HG02759 (cell line): ENCODE measurements around the gene CACNA1C.

Experiments
- ATAC-seq: cut with Tn5 transposase; IDR thresholded peaks from one replicate; pipeline ENCODE4 v1.9.1; 2021; ENCODE audit warnings: mild to moderate bottlenecking, moderate library complexity; ENCODE audit not compliant: unreplicated experiment

Gene CACNA1C

DNA sequence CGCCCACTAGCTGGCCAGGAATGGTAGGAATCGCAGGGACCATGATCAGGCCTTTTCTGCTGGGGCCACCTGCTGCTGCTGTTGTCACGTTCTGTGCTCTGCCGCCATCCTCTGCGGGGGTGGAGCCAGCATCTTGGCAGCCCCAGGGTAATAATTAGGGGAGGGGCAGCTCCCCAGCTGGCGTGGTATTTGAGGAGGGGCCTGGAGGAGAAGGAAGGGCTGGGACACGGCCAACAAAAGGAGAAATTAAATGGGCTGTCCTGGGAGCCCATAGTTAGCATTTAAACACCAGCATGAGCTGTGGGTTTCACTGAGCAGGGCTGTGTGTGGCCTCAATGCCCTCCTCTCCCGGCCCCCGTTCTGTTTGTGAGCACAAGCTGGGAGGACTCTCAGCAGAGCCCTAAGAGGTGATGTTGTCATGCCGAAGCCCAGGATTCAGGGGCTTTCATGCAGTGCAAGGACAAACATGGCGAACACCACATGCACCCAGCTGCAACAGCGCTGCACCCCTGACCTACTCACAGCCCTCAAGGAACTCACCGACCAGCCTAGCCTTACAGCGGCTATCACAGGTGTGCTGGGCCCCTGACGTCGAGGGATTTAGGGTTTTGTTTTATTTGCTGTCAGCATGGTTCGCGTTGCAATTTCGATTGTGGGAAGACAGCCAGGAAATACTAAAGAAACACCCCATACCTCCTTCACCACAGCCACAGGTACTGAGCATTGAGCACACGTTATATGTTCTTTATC, 324.3 kb downstream of the CACNA1C start:
- no peak for ATAC-seq

DNA sequence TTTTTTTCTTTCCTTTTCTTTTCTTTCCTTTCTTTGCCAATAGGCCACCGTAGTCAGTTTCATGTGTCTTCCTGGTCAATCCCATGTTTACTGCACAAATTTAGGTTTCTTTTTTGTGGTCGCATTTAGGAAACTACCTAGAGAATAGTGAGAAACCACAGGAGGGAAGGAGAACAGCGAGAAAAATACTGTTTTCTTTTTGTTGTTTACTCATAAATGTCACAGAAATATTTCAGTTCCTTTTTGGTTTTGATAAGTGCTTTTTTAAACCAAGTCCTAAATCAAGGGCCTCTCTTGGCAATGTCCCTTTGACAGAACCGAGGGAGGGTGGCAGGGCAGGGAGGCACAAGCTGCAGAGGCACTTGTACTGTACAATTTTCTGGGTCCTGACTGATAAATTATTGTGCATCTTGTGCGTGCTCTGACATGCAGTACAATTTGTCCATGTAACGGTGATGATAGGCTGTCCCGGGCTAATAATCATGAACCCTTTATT, 326.1 kb downstream of the CACNA1C start:
- no peak for ATAC-seq

DNA sequence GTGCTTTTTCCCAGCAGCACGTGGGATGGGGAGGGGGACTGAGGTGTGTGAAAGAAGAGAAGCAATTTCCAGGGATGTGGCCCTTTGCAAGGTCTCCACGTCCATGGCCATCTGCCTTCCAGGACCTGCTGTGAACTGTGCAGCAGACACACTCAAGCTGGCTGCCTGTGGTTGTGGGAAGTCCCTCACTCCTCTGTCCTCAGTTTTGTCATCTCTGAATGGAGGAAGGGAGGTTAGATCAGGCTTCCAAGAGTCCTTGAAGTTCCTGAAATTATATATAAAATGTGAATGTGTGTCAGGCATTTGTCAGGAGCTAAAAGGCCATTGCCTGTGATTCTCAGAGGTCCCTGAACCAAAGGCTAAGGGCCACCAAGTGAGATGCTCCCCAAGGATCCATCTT, 328.2 kb downstream of the CACNA1C start:
- ATAC-seq = no peak

DNA sequence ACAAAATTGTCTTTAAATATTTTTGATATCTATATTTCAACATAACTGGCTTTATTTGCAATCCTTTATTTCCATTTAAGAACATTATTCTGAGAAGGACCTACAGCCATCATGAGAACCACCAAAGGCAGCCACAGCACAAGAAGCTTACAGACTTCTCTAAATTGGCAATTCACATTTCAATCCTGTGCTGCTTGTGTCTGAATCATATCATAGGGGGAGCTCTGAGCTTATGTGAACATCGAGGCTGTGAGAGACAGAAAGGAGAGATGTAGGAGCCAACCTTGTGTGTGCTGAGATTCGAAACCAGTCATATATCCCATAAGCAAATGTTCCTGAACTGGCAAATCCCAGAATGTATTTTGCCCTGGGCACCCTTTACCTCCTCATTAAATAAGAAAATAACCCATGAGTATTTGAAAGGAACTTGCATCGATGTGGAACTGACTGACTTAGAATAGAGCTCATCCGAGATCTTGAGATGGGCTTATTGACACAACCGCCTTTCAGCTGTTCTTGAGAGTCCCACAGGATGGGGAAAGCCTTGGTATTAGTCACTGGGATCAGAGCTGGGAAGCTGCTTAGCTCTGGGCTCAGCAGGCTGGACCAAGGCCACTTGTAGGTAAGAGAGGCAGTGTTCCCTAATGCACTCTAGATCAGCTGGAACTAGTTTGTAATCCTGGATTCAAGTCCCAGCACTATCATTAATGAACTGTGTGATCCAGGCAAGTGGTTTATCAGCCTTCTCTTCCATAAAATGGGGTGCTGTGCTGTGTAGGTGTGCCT, 329.8 kb downstream of the CACNA1C start:
- ATAC-seq = no peak

DNA sequence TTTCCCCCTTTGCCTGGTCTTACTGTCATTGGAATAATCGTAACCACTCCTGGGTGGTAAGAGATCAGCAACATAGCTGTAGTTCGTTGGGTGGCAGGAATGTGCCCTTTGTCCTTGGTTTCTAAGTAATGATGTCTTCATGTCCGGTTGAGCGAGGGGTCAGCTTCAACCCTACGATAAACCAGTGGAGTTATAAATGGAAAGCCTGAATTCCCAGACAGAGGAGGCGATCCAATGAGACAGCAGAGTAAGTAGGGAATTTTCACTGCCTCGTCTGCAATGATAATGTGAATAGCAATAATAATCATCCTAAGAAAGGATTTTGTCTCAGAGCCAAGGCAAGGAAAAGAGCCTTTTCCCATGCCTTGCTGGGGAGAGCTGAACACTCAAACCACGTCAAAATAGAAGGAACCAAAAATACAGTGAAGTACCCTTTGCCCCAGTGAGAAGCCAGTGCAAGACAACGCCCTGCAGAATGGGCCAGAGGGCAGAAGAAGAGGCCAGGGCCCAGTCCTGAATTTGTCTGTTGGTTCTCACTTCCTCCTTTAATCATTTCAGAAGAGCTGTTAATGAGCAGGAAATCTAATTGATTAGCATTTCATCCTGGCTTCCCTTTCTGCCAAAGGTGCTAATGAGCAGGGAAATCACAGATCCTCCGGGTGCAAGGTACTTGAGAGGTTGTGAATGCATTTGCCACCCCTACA, 330.7 kb downstream of the CACNA1C start:
- no peak for ATAC-seq

DNA sequence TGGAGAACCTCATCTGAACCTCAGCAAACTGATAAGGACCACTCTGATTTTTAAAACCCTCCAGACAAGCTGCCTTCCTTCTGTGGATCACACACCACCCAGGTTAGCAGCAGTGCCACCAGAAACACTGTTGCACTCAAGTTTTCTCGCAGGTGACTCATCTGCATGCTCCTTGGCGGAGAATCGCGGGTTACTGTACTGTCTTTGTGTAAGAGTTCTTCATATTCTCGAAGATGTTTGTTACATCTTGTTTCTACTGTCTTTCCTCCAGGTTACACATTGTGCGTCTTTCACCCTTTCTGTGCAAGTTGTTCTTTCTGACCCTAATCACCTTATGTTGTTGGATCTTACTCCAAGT, 331.2 kb downstream of the CACNA1C start:
- ATAC-seq = no peak

DNA sequence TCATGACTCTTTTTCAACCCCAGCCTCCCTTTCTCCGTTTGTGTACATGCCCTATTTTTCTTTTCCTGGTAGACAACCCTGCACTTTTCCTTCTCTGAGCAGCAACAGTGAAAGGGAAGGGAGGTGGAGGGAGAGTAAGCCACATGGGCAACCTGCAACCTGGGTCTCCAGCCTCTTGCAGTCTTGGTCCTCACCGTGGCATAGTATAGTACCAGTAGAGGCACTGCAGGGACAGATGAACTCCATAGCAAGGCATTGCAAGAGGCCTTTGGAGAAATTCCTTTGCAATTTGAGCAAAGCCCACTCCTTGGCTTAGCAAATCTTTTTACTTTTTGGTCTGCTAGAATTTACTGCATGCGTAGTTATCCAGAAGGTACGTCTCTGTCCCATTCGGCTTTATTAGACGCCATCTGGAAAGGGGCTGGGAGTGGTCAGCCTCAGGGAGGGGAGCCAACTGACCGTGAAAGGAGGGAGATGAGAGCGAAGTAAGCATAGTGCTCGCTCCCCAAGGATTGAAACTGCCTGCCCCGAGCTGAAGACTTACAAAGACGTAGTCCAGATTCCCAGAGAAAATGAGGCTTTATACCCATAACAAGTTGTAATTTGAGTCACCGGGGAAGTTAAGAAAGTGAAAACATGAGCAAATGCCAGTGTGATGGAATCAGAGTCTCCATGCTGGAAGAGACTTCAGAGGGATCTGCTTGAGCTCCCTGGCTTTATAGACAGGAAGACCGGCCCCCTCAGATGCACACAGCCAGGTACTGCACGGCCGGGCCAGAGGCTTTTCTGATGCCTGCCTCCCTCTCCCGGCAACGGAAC, 332.0 kb downstream of the CACNA1C start:
- no peak for ATAC-seq

DNA sequence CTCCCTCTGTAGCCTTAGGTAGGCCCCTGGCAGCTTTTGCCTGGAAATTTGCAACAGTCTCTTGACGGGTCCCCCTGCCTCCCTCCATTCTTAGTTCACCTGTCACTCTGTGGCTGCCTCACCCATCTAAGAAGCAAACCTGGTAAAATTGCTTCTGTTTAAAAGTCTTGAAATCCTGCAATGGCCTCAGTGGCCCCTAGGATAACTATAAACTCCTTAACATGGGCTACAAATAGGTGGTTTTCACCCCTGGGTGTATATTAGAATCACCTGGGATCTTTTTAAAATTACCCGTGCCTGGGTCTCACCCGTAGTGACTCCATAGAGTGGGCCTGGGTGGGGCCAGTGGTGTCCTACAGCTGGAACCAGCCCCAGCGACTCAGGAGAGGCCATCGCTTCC, 332.7 kb downstream of the CACNA1C start:
- no peak for ATAC-seq

DNA sequence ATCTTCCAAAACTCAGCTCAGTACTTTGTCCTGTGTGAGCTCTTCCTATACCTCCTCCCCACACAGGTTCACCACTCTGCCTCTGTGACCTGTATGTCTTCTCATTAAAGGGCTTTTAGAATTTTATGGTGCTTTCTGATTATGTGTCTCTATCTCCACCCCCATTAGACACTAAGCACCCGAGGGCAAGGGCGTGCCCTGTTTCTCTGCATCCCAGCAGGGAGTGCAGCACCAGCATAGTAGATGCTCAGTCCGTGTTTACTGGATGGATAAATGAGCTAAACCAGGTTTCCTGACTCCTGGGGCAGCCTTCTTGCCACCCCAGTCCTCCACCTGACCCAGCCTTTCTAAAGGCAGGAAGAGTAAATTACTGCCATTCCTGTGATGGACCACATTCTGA, 333.8 kb downstream of the CACNA1C start:
- no peak for ATAC-seq

DNA sequence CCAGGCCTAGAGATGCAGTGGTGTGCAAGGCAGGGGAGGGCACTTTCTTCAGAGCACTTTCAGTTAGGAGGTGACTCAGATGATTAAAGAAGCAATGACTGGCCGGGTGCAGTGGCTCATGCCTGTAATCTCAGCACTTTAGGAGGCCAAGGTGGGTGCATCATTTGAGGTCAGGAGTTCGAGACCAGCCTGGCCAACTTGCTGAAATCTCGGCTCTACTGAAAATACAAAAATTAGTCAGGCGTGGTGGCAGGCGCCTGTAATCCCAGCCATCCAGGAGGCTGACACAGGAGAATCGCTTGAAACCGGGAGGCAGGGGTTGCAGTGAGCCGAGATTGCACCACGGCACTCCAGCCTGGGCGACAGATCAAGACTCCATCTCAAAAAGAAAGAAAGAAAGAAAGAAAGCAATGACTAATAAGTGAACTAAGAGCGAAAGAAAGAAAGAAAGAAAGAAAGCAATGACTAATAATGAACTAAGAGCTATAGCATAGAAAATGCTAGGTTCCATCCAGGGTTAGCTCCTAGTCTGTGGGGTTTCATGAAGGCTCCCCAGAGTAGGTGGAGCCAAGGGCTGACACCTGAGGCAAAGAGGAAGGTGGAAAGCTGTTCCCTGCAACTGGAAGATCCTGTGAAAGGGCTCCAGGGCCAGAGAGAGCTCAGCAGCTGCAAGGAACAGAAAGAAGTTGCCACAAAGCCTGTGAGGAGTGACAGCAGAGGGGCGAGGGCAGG, 334.5 kb downstream of the CACNA1C start:
- no peak for ATAC-seq

DNA sequence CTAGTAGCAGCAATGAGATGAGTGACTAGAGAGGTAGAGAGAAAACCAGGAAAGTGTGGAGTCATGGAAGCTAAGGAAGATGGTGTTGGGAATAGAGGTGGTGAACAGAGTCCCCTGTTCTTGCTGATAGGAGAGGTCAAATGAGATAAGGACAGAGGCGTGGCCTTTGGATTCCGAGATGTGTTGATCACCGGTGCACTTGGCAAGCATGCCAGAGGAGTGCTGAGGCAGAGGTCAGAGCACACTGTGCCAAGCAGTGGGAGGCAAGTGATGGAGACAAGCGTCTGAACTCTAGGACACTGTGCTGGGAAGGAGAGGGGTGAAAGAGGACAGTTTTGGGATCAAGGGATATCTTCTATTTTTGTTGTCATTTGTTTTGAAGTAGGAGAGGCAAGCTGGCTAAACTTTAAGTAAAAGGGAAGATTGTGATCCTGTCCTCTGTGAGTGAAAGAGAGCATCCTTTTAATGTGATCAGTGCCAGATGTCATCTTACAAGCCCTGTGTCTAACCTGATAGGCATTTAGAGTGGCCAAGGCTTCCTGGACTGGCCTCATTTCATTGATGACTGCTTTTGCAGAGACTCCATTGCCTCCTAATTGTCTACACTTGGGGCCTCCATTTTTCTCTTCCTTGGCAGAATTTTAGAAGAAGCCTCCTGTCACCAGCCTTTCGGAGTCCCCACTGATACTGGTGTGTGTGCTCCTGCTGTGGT, 336.4 kb downstream of the CACNA1C start:
- ATAC-seq = no peak

DNA sequence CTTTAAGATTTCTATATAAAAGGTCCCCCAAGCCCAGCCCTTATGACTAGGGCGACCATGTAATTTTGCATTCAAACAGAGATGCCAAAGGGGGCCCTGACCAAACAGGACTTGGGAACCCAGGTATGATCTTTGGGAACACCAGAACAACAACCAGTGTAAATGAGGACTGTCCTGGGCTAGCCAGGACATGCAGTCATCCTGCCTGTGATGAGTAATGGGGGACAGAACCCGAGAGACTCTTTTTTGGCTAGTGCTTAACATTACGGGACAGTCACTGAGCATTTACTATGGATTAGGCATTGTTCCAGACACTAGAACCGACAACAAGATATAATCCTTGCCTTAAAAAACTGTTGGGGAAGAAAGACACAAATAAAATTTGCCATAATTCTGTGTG, 337.3 kb downstream of the CACNA1C start:
- no peak for ATAC-seq

DNA sequence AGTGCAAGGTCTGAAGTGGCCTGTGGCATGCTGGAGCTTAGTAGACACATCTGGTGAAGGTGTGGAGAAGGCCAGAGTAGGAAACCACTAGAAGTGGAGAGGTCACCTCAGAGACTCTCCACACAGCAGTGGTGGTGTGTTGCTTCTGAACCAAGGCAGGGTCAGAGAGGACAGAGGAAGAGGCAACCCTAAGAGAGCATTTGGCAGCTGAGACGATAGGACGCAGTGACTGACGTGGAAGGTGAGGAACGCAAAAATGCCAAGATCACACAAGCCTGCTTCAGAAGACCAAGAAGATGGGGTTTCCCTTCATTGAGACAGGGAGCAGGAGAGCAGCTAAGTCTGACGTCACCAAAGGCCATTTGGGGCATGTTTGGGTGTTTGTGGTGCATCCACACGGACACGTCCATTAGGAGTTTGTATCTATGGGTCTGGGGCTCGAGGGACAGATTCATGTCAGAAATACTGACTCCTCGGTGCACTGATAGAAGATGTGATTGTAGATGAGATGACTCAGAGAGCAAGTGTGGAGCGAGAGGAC, 338.1 kb downstream of the CACNA1C start:
- ATAC-seq = no peak

DNA sequence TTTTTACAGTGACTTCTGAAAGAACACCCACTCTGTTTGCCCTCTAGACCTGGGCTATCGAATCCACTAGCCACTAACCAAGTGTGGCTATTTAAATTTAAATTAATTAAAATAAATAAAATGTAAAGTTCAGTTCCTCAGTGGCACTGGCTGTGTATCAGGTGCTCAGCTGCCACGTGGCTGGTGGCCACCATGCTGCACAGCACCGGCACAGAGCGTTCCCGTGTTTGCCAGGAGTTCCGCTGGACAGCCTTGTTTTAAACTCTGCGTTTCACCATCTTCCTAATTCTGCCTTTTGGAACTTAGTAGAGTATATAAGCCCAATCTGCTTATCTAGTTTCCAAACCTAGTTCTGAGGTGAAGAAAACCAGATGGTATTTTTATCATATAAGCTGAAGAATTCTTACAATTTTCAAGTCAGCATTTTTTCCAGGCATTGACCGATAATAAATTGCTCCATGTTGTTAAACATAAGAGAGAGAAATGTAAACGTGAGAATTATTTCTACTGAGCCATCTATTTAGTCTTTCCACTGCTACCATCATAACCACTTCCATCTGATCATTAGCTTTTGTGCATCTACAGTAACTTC, 339.0 kb downstream of the CACNA1C start:
- no peak for ATAC-seq

DNA sequence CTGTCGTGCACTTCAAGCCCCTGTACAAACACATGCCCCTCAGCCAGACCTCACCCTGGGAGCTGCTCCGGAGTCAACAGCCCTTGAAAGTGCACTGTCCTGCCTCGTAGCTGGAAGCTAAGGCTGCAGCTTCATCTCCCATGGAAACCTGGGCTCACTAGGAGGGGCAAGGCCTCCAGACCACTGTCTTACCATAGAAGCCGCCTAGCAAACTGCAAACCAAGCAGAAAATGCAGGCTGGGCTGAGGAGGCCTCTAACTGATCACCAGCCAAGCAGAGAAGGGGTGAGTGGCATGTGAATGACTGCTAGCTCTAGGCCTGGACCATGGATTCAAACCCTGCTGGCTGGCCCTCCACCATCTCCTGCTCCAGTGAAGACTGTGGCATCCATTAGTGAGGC, 340.2 kb downstream of the CACNA1C start:
- no peak for ATAC-seq

DNA sequence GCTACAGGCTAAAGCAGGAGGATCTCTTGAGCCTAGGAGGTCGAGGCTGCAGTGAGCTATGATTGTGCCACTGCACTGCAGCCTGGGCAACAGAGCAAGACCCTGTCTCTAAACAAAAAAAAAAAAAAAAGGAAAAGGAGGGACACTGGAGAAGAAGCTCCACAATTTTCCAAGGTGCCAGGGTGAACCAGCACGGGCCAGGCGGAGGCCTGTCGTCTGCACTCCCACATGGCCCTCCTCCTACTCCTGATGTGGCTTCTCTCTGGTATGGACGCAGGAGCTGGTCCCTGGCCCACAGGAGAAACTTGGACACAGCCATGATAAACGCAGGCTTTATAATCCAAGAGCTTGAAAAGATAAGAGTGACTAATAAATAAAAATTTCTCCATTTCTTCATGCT, 341.2 kb downstream of the CACNA1C start:
- no peak for ATAC-seq

DNA sequence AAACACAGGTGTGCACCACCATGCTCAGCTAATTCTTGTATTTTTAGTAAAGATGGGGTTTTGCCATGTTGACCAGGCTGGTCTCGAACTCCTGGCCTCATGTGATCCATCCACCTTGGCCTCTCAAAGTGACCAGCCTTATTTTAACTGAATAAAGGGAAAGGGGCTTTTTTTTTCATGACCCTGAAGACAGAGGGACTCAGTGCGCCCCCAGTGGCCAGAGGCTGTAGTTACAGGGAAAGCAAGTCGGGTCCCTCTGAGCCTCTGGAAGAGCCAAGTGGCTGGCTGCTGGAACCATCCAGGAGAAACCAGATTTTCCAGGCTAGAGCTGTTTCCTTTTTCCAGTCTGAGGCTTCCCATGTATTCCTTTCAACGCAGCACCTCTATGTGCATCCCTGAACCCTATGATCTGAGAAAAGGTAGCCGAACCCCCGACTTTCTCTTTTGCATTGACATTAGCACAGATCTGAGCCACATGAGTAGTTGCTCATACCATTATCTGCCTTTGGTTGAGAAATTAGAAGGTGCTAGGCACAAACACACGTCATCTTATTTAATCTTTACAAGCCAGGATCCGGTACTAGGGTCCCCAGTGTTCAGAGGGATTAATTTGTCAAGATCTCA, 342.7 kb downstream of the CACNA1C start:
- no peak for ATAC-seq

DNA sequence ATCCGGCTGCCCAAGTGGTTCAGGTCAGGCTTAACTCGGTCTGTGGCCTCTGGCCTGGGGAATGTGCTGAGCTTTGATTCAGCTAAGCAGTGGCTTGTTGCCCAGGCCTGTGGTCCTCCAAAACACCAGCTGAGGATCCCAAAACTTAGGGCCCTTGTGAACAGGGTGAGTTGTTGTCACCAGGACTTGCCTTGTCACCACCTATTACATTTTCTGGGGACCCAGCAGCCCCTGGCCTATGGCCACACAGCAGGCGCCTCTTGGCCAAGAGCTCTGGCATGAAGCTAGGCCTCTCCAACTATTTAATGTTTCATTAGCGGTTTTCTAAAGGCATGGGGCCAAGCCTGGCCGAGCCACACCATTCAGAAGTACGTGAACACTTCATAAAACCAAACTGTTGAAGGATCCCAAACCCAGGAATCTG, 343.7 kb downstream of the CACNA1C start:
- no peak for ATAC-seq
